Midbrain (tissue), 1 donor: ENCODE data around the gene DAG1.

ENCODE experiments used
- DNase-seq: peaks from one replicate; lab custom pipeline; 2025; lab: John Stamatoyannopoulos, UW

The DAG1 gene

GRCh38 chr3:49553692-49554632 is 83.9 kb downstream of the DAG1 start, which contains the start of gene BSN:
TSS of gene BSN (plus strand) at chr3:49554477. CDS start at chr3:49554603, 126 bp downstream.
- DNase-seq, result peak; percentile 94

DNA sequence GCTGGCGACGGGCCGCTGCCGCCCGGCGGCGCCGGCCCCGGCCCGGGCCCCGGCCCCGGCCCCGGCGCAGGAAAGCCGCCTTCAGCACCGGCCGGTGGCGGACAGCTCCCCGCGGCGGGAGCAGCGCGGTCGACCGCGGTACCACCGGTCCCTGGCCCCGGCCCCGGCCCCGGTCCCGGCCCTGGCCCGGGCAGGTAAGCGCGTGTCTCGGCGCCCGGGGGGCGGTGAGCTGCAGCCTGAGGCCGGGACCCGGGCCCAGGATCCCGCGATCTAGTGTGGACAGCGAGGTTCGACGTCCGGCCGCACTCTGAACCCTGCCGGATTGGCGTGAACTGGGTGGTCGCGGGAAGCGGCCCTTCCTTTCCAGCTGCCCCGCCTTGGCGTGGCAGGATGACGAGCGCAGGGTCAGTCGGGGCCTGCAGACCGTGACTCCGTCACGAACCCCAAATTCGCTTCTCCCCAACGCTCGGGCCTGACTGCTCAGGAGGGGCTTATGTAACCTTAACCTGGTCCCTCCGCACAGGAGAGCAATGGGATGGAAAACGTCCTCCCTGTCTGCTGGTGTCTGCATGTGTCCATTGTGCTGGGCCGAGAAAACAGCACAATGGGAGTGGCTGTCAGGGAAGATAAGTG is 84.7 kb downstream of the DAG1 start:
- DNase-seq, result peak; percentile 66

- no peak for DNase-seq
These were observed 86.6 kb downstream of the DAG1 start for GRCh38 chr3:49556500-49557275.

- no peak for DNase-seq
These were observed 93.0 kb downstream of the DAG1 start for GRCh38 chr3:49563040-49563578.

DNA sequence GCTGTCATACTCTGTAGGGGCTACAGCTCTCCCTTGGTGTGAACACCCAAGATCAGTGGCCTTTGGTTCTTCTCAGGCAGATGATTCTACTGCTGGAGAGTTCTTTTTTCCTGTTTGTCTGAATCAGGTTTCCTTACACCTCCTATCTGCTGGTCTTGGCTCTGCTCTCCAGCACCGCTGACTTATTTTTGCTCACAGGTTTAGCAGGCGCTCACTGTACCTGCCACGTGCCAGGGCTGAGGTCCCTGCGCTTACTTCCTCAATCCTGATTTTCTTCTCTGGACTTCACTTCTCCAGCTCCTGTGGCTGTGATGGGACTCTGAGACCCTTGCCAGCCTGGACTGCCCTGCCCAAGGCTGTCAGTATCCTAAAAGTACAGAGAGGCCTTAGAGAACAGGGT is 93.7 kb downstream of the DAG1 start:
- no peak for DNase-seq

DNA sequence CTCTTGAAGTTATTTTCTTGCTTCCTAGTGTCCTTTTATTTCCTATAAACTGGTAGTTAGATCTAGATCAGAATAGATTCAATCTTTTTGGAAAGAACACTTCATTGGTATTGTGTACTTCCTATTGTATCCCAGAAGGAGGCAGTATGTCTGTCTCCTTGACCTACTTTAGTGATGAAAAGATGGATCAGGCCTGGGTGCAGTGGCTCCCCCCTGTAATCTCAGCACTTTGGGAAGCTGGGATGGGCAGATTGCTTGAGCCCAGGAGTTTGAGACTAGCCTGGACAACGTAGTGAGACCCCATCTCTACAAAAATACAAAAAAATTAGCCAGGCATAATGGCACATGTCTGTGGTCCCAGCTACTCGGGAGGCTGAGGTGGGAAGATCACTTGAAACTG is 96.2 kb downstream of the DAG1 start:
- DNase-seq, result no peak

GRCh38 chr3:49567406-49567805 is 97.3 kb downstream of the DAG1 start:
- no peak for DNase-seq

GRCh38 chr3:49568965-49569364 is 98.9 kb downstream of the DAG1 start:
- no peak for DNase-seq

- DNase-seq, result no peak
These were observed 100.1 kb downstream of the DAG1 start for GRCh38 chr3:49570028-49570654.

- DNase-seq, result no peak
These were observed 112.1 kb downstream of the DAG1 start for GRCh38 chr3:49582177-49582576.
